Measurements from ENCODE around the gene DOK3. TPM values are rescaled to one million over a fixed set of nuclear protein-coding genes. Genes with fewer than 3 reads are reported as not detected.

Gene DOK3
- total RNA-seq, 1 donor from 2014 or later = 7.2 TPM

DNA sequence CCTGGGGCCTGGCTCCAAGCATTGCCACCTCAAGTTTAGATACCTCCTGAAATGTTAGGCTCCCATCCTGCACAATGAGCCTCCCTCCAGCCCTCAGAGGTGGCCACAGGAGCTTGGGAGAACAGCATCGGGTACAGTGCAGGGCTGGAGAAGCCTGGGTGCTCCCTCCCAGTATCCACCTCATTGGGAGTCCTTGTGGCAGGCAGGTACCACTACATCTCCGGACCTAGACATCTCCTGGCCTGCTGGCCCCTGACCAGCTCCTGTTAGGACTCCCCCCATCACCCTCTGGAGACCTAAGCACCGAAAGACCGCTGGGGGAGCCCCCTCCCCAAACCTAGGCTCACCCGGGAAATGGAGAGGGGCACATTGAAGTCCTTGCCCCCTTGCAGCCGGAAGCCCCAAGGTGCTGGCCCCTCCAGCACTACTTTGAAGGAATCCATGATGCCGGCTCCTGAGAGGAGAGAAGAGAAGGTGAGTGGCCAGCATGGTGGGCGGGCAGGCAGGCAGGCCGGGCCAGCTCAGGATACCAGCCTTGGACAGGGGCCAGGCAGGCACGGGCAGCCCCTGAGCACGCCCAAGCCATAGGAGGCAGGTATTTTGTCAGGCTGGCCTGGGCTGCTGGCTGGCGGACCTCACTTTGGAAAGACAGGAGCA, 13.4 kb downstream of the DOK3 start:
- Mint-ChIP-seq H3K9me3 (ENCODE audit: unreplicated experiment) (no peaks in the 10 kb centered on the region), H3K27me3 (ENCODE audit: unreplicated experiment) (no peaks in the 10 kb centered on the region), H3K27ac (ENCODE audit: unreplicated experiment) (peak overlapping the region; percentile 91), H3K36me3 (ENCODE audit: unreplicated experiment) (peaks cover 10% of the 10 kb centered on the region), H3K4me3 (ENCODE audit: unreplicated experiment) (peak overlapping the region; percentile 84), H3K4me1 (ENCODE audit: unreplicated experiment) (peaks cover 78% of the 10 kb centered on the region)
- TF ChIP-seq, protein P1, sequence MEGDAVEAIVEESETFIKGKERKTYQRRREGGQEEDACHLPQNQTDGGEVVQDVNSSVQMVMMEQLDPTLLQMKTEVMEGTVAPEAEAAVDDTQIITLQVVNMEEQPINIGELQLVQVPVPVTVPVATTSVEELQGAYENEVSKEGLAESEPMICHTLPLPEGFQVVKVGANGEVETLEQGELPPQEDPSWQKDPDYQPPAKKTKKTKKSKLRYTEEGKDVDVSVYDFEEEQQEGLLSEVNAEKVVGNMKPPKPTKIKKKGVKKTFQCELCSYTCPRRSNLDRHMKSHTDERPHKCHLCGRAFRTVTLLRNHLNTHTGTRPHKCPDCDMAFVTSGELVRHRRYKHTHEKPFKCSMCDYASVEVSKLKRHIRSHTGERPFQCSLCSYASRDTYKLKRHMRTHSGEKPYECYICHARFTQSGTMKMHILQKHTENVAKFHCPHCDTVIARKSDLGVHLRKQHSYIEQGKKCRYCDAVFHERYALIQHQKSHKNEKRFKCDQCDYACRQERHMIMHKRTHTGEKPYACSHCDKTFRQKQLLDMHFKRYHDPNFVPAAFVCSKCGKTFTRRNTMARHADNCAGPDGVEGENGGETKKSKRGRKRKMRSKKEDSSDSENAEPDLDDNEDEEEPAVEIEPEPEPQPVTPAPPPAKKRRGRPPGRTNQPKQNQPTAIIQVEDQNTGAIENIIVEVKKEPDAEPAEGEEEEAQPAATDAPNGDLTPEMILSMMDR (IDR thresholded peaks at IDR 0.05) = peak; percentile 31
- no peak for DNase-seq (ENCODE audit: extremely low spot score, unreplicated experiment)

DNA sequence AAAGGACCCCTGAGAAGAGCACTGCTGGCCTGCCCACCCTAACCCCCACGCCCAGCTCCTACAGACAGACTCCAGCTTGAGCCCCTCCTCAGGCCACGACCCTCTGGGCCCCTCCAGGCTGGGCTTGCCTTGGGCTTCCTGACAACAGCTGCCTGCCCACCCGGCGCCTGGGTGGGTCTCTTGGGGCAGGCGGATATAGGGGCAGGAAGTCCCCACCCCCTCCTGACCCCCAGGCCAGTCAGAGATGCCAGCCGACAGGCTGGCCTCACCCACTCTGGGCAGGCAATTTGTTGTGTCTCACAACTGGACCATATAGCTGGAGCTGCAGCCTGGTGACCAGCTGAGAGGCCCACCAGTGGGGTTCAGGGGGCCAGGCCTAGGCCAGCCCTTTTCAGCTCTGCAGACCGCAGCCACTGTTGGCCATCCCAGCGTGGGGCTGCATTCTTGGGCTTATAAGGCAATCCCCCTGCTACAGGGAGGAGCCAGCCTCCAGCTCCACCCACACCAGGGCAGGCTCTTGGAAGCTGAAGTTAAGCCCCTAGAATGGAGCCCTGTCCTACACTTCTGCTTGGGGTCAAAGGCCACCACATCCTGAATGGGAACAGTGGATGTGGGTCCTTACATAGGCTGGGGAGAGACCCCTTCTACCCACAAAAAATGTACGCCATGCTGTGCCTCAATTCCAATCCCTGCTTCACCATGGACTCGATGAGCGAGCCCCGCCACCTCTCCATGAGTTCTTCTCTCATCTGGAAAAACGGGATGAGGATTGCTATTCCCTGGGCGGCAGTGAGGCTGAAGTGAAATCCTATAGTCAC, 14.2 kb downstream of the DOK3 start:
- Mint-ChIP-seq H3K27me3 (ENCODE audit: unreplicated experiment) (no peaks in the 10 kb centered on the region), H3K9me3 (ENCODE audit: unreplicated experiment) (no peaks in the 10 kb centered on the region), H3K4me3 (ENCODE audit: unreplicated experiment) (peak overlapping the region; percentile 84), H3K27ac (ENCODE audit: unreplicated experiment) (peak overlapping the region; percentile 91), H3K36me3 (ENCODE audit: unreplicated experiment) (peaks cover 13% of the 10 kb centered on the region), H3K4me1 (ENCODE audit: unreplicated experiment) (peaks cover 76% of the 10 kb centered on the region)
- peak; percentile 94 for DNase-seq (ENCODE audit: extremely low spot score, unreplicated experiment)
- TF ChIP-seq, protein P1 (IDR thresholded peaks at IDR 0.05) = no peak

DNA sequence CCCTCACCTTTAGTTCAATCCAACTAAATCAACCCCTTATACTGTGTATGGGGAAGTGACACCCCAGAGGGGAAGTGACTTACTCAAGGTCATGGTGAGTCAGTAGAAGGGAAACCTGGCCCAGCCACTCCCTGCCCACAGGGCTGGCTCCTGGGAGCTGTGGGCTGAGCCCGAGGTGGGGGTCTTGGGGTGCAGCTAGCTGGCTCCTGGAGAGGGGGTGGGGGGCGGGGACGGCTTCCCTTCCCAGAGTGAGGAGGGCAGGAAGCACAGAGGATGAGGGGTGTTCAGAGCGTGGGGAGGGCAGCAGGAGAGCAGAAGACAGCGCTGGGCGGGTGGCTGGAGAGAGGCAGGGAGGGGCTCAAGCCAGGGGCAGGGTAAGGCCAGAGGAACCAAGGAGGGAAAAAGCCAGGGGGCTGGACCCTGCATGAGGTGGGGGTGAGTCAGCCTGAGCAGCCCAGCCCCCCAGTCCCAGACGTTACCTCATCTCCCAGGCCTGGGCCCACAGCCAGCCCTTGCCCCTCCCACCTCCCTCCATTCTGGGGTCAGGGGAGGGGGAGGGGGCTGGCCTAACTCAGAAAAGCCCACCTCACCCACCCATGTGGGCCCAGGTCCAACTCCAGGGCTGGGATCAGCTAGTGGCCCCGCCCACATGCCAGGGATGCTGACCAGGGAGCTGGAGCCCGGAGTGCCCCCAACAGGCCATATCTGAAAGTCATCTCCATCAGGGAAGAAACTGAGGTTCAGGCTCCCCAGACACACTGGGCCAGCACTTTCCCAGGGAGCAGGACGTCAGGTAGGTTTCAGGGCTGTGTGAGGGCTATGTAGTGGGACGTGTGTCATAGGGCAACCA, 15.1 kb downstream of the DOK3 start:
- DNase-seq (ENCODE audit: extremely low spot score, unreplicated experiment) = peak; percentile 97
- TF ChIP-seq, protein P1 (IDR thresholded peaks at IDR 0.05) = peak; percentile 53
- H3K4me3 Mint-ChIP-seq (ENCODE audit: unreplicated experiment) = peak overlapping the region; percentile 84
- no peaks in the 10 kb centered on the region for H3K9me3 Mint-ChIP-seq (ENCODE audit: unreplicated experiment)
- peaks cover 13% of the 10 kb centered on the region for H3K36me3 Mint-ChIP-seq (ENCODE audit: unreplicated experiment)
- peak overlapping the region; percentile 91 for H3K27ac Mint-ChIP-seq (ENCODE audit: unreplicated experiment)
- peaks cover 69% of the 10 kb centered on the region for H3K4me1 Mint-ChIP-seq (ENCODE audit: unreplicated experiment)
- H3K27me3 Mint-ChIP-seq (ENCODE audit: unreplicated experiment) = no peaks in the 10 kb centered on the region

DNA sequence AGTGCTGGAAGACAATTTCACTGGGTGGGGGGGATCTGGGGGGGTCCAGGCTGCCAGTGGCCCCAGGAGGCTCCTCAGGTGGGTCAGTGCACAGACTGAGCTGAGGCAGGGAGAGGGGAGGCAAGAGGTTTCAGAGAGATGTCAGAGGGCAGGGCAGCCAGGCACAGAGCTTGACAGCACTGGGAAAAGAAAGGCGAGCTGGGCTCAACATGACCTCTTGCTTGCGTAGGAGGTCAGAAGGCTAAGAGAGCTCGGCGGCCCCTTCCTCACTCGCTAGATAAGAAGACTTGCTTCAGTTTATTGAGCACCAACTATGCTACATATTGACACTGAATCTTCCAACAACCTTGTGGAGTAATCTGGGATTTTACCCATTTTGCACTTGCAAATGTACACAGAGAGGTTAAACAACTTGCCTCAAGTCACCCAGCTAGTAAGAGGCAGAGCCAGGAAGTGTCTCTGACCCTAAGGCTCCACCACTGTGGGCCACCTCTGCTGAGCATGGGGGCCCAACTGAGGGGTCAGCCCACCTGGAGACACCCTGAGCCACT, 15.8 kb downstream of the DOK3 start:
- TF ChIP-seq, protein P1 (IDR thresholded peaks at IDR 0.05) = no peak
- DNase-seq (ENCODE audit: extremely low spot score, unreplicated experiment) = no peak
- H3K9me3 Mint-ChIP-seq (ENCODE audit: unreplicated experiment) = no peaks in the 10 kb centered on the region
- H3K36me3 Mint-ChIP-seq (ENCODE audit: unreplicated experiment) = peaks cover 14% of the 10 kb centered on the region
- peaks cover 62% of the 10 kb centered on the region for H3K4me1 Mint-ChIP-seq (ENCODE audit: unreplicated experiment)
- peak overlapping the region; percentile 91 for H3K27ac Mint-ChIP-seq (ENCODE audit: unreplicated experiment)
- H3K27me3 Mint-ChIP-seq (ENCODE audit: unreplicated experiment) = no peaks in the 10 kb centered on the region
- no peak overlapping the region for H3K4me3 Mint-ChIP-seq (ENCODE audit: unreplicated experiment)
